HEK293 (cell line): Measurements from ENCODE around the gene PARD3B.

Experiments used
- CTCF ChIA-PET: fragments of 350-600 bp; formaldehyde crosslinking; extraction: SDS; loops from one replicate; lab custom pipeline; 2021; ENCODE audit warnings: antibody characterized with exemption; lab: Yijun Ruan, JAX
- POLR2A ChIA-PET: fragments of 300-600 bp; formaldehyde crosslinking; extraction: SDS; loops from one replicate; lab custom pipeline; 2020; ENCODE audit warnings: antibody characterized with exemption, inconsistent platforms; lab: Yijun Ruan, JAX
- H3K27ac ChIP-seq: fragments of 200-500 bp; sonication (Bioruptor generic); 2 replicates; pipeline ENCODE4 v1.5.1; 2014; ENCODE audit warnings: low read depth, low read length, control low read depth, inconsistent platforms; ENCODE audit errors: extremely low read depth
- H3K36me3 ChIP-seq, 2 experiments: fragments of 200-500 bp in 1 of 2; sonication (Bioruptor generic) in 1 of 2; 1 replicate in 1 of 2; 2 replicates in 1 of 2; pipeline ENCODE4 v1.5.1; 2014 to 2017; ENCODE audit warnings: inconsistent platforms in 2 of 2, low read length in 2 of 2; ENCODE audit not compliant: control insufficient read depth in 2 of 2, insufficient read depth in 1 of 2
- H3K4me1 ChIP-seq: fragments of 200-500 bp; sonication (Bioruptor generic); 2 replicates; pipeline ENCODE4 v1.5.1; 2014; ENCODE audit warnings: mild to moderate bottlenecking, low read length, inconsistent platforms; ENCODE audit not compliant: control insufficient read depth, insufficient read depth
- H3K4me3 ChIP-seq: 2 replicates; pipeline ENCODE4 v1.5.1; 2011; ENCODE audit warnings: low read depth, mild to moderate bottlenecking, control low read depth, low read length, moderate library complexity
- H3K9me3 ChIP-seq: fragments of 200-500 bp; sonication (Bioruptor generic); 2 replicates; pipeline ENCODE4 v1.5.1; 2014; ENCODE audit warnings: low read depth, low read length, inconsistent platforms; ENCODE audit not compliant: control insufficient read depth, insufficient read depth
- KLF16 ChIP-seq: fragments of 450-650 bp; formaldehyde crosslinking; IDR thresholded peaks from 2 replicates; pipeline ENCODE4 v1.5.1; 2017; ENCODE audit warnings: missing biosample characterization, missing genetic modification characterization
- SP2 ChIP-seq: fragments of 450-650 bp; formaldehyde crosslinking; IDR thresholded peaks from 2 replicates; pipeline ENCODE4 v1.5.1; 2016; ENCODE audit warnings: missing biosample characterization, missing genetic modification characterization
- TRIM28 ChIP-seq: IDR thresholded peaks from 2 replicates; pipeline ENCODE4 v1.6.1; 2011; ENCODE audit warnings: low read length, control low read depth, borderline replicate concordance
- ZBTB20 ChIP-seq: fragments of 450-650 bp; formaldehyde crosslinking; IDR thresholded peaks from 2 replicates; pipeline ENCODE4 v1.5.1; 2016; ENCODE audit warnings: missing biosample characterization, missing genetic modification characterization
- ZEB2 ChIP-seq: fragments of 450-650 bp; formaldehyde crosslinking; IDR thresholded peaks from 2 replicates; pipeline ENCODE4 v1.5.1; 2016; ENCODE audit warnings: missing biosample characterization, missing genetic modification characterization
- ZNF133 ChIP-seq: fragments of 450-650 bp; formaldehyde crosslinking; IDR thresholded peaks from 2 replicates; pipeline ENCODE4 v1.5.1; 2016; ENCODE audit warnings: missing biosample characterization, missing genetic modification characterization
- ZNF155 ChIP-seq: fragments of 450-650 bp; formaldehyde crosslinking; IDR thresholded peaks from 2 replicates; pipeline ENCODE4 v1.5.1; 2016; ENCODE audit warnings: missing biosample characterization, missing genetic modification characterization
- ZNF16 ChIP-seq: fragments of 450-650 bp; formaldehyde crosslinking; IDR thresholded peaks from 2 replicates; pipeline ENCODE4 v1.5.1; 2016; ENCODE audit warnings: low read depth, missing biosample characterization, missing genetic modification characterization
- ZNF202 ChIP-seq: fragments of 450-650 bp; formaldehyde crosslinking; IDR thresholded peaks from 2 replicates; pipeline ENCODE4 v1.5.1; 2016; ENCODE audit warnings: missing biosample characterization, missing genetic modification characterization, borderline replicate concordance
- ZNF223 ChIP-seq: fragments of 450-650 bp; formaldehyde crosslinking; IDR thresholded peaks from 2 replicates; pipeline ENCODE4 v1.5.1; 2016; ENCODE audit warnings: missing biosample characterization, missing genetic modification characterization
- ZNF335 ChIP-seq: fragments of 450-650 bp; formaldehyde crosslinking; conservative IDR thresholded peaks from 2 replicates; pipeline ENCODE4 v1.5.1; 2016; ENCODE audit warnings: missing biosample characterization, missing genetic modification characterization
- ZNF350 ChIP-seq: fragments of 450-650 bp; formaldehyde crosslinking; IDR thresholded peaks from 2 replicates; pipeline ENCODE4 v1.5.0; 2017; ENCODE audit warnings: missing biosample characterization, mild to moderate bottlenecking, missing genetic modification characterization
- ZNF423 ChIP-seq: fragments of 450-650 bp; formaldehyde crosslinking; IDR thresholded peaks from 2 replicates; pipeline ENCODE4 v1.5.1; 2016; ENCODE audit warnings: missing biosample characterization, missing genetic modification characterization
- ZNF501 ChIP-seq: fragments of 450-650 bp; formaldehyde crosslinking; IDR thresholded peaks from 2 replicates; pipeline ENCODE4 v1.5.1; 2016; ENCODE audit warnings: missing biosample characterization, missing genetic modification characterization
- ZNF510 ChIP-seq: fragments of 450-650 bp; formaldehyde crosslinking; IDR thresholded peaks from 2 replicates; pipeline ENCODE4 v1.5.1; 2018; ENCODE audit warnings: mild to moderate bottlenecking, missing genetic modification characterization, missing biosample characterization; ENCODE audit not compliant: insufficient replicate concordance
- ZNF530 ChIP-seq: fragments of 450-650 bp; formaldehyde crosslinking; IDR thresholded peaks from 2 replicates; pipeline ENCODE4 v1.5.1; 2016; ENCODE audit warnings: low read depth, missing biosample characterization, missing genetic modification characterization
- ZNF596 ChIP-seq: fragments of 450-650 bp; IDR thresholded peaks from 2 replicates; pipeline ENCODE4 v1.5.0; 2018; ENCODE audit warnings: missing biosample characterization, mild to moderate bottlenecking, missing genetic modification characterization, moderate library complexity
- ZNF624 ChIP-seq: fragments of 450-650 bp; formaldehyde crosslinking; IDR thresholded peaks from 2 replicates; pipeline ENCODE4 v1.5.1; 2017; ENCODE audit warnings: missing biosample characterization, missing genetic modification characterization
- ZNF626 ChIP-seq: fragments of 450-650 bp; sonication (Bioruptor Pico); formaldehyde crosslinking; IDR thresholded peaks from 2 replicates; pipeline ENCODE4 v1.5.1; 2018; ENCODE audit warnings: missing biosample characterization, missing genetic modification characterization, inconsistent platforms
- ZNF677 ChIP-seq: fragments of 450-650 bp; IDR thresholded peaks from 2 replicates; pipeline ENCODE4 v1.5.0; 2018; ENCODE audit warnings: missing biosample characterization, mild to moderate bottlenecking, missing genetic modification characterization, moderate library complexity
- ZNF707 ChIP-seq: fragments of 450-650 bp; formaldehyde crosslinking; IDR thresholded peaks from 2 replicates; pipeline ENCODE4 v1.5.1; 2016; ENCODE audit warnings: missing biosample characterization, missing genetic modification characterization
- TF ChIP-seq, protein P1 (sequence below): fragments of 450-650 bp; formaldehyde crosslinking; IDR thresholded peaks from 2 replicates; pipeline ENCODE4 v1.5.1; 2016; ENCODE audit warnings: missing biosample characterization, missing genetic modification characterization
- TF ChIP-seq, protein P2 (sequence below): fragments of 450-650 bp; IDR thresholded peaks from 2 replicates; pipeline ENCODE4 v1.5.1; 2018; ENCODE audit warnings: missing biosample characterization, mild to moderate bottlenecking, missing genetic modification characterization
- TF ChIP-seq, protein P3 (sequence below): fragments of 450-650 bp; IDR thresholded peaks from 2 replicates; pipeline ENCODE4 v1.5.1; 2018; ENCODE audit warnings: missing biosample characterization, missing genetic modification characterization
- TF ChIP-seq, protein P4 (sequence below): fragments of 450-650 bp; formaldehyde crosslinking; IDR thresholded peaks from 2 replicates; pipeline ENCODE4 v1.5.1; 2016; ENCODE audit warnings: missing biosample characterization, missing genetic modification characterization
- TF ChIP-seq, protein P5 (sequence below): fragments of 450-650 bp; formaldehyde crosslinking; IDR thresholded peaks from 2 replicates; pipeline ENCODE4 v1.5.1; 2016; ENCODE audit warnings: missing biosample characterization, missing genetic modification characterization, borderline replicate concordance
- TF ChIP-seq, protein P6 (sequence below): fragments of 450-650 bp; formaldehyde crosslinking; IDR thresholded peaks from 2 replicates; pipeline ENCODE4 v1.5.1; 2017; ENCODE audit warnings: missing biosample characterization, missing genetic modification characterization

Gene PARD3B

DNA sequence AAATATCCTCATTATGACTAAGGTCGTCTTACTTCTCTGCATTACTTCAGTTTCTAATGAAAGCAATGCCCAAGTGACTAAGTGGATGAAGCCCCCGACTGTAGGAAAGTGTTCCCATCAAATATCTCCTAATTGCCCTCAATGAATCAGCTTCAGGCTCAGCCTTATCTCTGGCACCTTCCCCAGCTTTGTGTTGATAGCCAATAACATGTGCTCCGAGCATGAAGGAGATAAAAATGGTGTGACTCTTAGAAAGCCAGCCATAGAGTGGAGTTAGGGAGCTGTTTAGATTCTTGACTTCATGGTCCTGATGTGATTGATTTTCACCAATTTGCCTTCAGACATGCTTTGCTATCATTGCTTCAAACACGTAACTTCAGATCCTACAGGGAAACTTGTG, 797.8 kb downstream of the PARD3B start:
- no peak for TF ChIP-seq ZNF335 (tag by site-specific recombination)
- TF ChIP-seq, protein P1, sequence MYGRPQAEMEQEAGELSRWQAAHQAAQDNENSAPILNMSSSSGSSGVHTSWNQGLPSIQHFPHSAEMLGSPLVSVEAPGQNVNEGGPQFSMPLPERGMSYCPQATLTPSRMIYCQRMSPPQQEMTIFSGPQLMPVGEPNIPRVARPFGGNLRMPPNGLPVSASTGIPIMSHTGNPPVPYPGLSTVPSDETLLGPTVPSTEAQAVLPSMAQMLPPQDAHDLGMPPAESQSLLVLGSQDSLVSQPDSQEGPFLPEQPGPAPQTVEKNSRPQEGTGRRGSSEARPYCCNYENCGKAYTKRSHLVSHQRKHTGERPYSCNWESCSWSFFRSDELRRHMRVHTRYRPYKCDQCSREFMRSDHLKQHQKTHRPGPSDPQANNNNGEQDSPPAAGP (tag by site-specific recombination) = no peak
- TF ChIP-seq ZNF626 = no peak
- no peak for TF ChIP-seq ZNF501 (tag by site-specific recombination)
- TF ChIP-seq ZNF510 (tag by site-specific recombination) = no peak
- TF ChIP-seq, protein P2, sequence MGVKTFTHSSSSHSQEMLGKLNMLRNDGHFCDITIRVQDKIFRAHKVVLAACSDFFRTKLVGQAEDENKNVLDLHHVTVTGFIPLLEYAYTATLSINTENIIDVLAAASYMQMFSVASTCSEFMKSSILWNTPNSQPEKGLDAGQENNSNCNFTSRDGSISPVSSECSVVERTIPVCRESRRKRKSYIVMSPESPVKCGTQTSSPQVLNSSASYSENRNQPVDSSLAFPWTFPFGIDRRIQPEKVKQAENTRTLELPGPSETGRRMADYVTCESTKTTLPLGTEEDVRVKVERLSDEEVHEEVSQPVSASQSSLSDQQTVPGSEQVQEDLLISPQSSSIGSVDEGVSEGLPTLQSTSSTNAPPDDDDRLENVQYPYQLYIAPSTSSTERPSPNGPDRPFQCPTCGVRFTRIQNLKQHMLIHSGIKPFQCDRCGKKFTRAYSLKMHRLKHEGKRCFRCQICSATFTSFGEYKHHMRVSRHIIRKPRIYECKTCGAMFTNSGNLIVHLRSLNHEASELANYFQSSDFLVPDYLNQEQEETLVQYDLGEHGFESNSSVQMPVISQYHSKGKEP (tag by site-specific recombination) = no peak
- no peak for TF ChIP-seq ZNF133 (tag by site-specific recombination)
- TF ChIP-seq ZNF423 (tag by site-specific recombination) = no peak
- no peak for TF ChIP-seq ZNF16 (tag by site-specific recombination)
- TF ChIP-seq KLF16 (tag by site-specific recombination) = no peak
- TF ChIP-seq ZNF707 (tag by site-specific recombination) = no peak
- no peak for TF ChIP-seq ZNF202 (tag by site-specific recombination)
- TF ChIP-seq ZNF530 = no peak
- TF ChIP-seq, protein P3, sequence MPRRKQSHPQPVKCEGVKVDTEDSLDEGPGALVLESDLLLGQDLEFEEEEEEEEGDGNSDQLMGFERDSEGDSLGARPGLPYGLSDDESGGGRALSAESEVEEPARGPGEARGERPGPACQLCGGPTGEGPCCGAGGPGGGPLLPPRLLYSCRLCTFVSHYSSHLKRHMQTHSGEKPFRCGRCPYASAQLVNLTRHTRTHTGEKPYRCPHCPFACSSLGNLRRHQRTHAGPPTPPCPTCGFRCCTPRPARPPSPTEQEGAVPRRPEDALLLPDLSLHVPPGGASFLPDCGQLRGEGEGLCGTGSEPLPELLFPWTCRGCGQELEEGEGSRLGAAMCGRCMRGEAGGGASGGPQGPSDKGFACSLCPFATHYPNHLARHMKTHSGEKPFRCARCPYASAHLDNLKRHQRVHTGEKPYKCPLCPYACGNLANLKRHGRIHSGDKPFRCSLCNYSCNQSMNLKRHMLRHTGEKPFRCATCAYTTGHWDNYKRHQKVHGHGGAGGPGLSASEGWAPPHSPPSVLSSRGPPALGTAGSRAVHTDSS (tag by site-specific recombination) = no peak
- no peak for TF ChIP-seq ZNF223 (tag by site-specific recombination)
- no peak for TF ChIP-seq ZEB2 (tag by site-specific recombination)
- TF ChIP-seq ZNF596 (tag by site-specific recombination) = no peak
- no peak for TF ChIP-seq ZNF624 (tag by site-specific recombination)
- no peak for TF ChIP-seq SP2 (tag by site-specific recombination)
- no peak for TF ChIP-seq ZNF677
- Histone ChIP-seq H3K36me3 (no peaks in the 10 kb centered on the region), H3K27ac (no peak overlapping the region), H3K4me3 (no peak overlapping the region), H3K4me1 (no peaks in the 10 kb centered on the region), H3K9me3 (no peaks in the 10 kb centered on the region; the same call in 1 of the 2 replicates)
- ChIA-PET POLR2A (no interaction called here), CTCF (no interaction called here)

DNA sequence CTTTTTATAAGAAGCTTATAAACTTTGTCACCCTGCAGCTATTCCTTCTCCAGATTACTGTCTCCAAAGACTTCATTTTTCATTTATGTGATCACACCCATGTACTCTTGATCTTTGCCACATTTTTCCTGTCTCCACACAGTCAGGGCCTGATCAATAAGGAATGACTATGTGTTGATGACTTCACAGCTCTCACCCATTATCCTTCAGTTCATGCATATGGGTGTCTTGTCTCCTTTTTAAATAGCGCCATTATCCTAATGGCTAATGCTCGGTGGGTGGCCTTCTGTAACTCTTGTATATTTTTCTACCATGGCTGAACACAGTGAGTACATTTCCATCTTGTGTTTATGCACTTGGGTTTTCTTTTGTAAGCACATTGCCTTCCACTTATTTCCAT, 801.4 kb downstream of the PARD3B start:
- Histone ChIP-seq H3K36me3 (no peaks in the 10 kb centered on the region), H3K27ac (no peak overlapping the region), H3K4me1 (no peaks in the 10 kb centered on the region), H3K9me3 (no peaks in the 10 kb centered on the region; the same call in 1 of the 2 replicates), H3K4me3 (no peak overlapping the region)
- ChIA-PET CTCF (interaction anchor here (0.9 kb wide), 1 partner anchor 11 kb away, joined by 4 read pairs; no protein-coding TSS in a partner anchor), POLR2A (no interaction called here)
- TF ChIP-seq ZBTB20 (tag by site-specific recombination) (no peak), ZNF155 (tag by site-specific recombination) (no peak), ZNF423 (tag by site-specific recombination) (no peak), ZNF350 (no peak), TRIM28 (no peak)
- TF ChIP-seq, protein P4, sequence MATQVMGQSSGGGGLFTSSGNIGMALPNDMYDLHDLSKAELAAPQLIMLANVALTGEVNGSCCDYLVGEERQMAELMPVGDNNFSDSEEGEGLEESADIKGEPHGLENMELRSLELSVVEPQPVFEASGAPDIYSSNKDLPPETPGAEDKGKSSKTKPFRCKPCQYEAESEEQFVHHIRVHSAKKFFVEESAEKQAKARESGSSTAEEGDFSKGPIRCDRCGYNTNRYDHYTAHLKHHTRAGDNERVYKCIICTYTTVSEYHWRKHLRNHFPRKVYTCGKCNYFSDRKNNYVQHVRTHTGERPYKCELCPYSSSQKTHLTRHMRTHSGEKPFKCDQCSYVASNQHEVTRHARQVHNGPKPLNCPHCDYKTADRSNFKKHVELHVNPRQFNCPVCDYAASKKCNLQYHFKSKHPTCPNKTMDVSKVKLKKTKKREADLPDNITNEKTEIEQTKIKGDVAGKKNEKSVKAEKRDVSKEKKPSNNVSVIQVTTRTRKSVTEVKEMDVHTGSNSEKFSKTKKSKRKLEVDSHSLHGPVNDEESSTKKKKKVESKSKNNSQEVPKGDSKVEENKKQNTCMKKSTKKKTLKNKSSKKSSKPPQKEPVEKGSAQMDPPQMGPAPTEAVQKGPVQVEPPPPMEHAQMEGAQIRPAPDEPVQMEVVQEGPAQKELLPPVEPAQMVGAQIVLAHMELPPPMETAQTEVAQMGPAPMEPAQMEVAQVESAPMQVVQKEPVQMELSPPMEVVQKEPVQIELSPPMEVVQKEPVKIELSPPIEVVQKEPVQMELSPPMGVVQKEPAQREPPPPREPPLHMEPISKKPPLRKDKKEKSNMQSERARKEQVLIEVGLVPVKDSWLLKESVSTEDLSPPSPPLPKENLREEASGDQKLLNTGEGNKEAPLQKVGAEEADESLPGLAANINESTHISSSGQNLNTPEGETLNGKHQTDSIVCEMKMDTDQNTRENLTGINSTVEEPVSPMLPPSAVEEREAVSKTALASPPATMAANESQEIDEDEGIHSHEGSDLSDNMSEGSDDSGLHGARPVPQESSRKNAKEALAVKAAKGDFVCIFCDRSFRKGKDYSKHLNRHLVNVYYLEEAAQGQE (tag by site-specific recombination) = no peak
- TF ChIP-seq, protein P5, sequence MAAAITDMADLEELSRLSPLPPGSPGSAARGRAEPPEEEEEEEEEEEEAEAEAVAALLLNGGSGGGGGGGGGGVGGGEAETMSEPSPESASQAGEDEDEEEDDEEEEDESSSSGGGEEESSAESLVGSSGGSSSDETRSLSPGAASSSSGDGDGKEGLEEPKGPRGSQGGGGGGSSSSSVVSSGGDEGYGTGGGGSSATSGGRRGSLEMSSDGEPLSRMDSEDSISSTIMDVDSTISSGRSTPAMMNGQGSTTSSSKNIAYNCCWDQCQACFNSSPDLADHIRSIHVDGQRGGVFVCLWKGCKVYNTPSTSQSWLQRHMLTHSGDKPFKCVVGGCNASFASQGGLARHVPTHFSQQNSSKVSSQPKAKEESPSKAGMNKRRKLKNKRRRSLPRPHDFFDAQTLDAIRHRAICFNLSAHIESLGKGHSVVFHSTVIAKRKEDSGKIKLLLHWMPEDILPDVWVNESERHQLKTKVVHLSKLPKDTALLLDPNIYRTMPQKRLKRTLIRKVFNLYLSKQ (tag by site-specific recombination) = no peak
- TF ChIP-seq, protein P6, sequence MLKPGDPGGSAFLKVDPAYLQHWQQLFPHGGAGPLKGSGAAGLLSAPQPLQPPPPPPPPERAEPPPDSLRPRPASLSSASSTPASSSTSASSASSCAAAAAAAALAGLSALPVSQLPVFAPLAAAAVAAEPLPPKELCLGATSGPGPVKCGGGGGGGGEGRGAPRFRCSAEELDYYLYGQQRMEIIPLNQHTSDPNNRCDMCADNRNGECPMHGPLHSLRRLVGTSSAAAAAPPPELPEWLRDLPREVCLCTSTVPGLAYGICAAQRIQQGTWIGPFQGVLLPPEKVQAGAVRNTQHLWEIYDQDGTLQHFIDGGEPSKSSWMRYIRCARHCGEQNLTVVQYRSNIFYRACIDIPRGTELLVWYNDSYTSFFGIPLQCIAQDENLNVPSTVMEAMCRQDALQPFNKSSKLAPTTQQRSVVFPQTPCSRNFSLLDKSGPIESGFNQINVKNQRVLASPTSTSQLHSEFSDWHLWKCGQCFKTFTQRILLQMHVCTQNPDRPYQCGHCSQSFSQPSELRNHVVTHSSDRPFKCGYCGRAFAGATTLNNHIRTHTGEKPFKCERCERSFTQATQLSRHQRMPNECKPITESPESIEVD (tag by site-specific recombination) = no peak
